OCI-LY1 (cell line): ENCODE data around the gene UBE2S.

Experiments
- H2AFZ ChIP-seq: fragments of 200-600 bp; sonication (generic), shearing (Covaris generic); 2 replicates; pipeline ENCODE4 v1.6.0; 2014; ENCODE audit warnings: antibody characterized with exemption, mild to moderate bottlenecking, low read length
- H3F3A ChIP-seq: fragments of 200-600 bp; sonication (generic), shearing (Covaris generic); 2 replicates; pipeline ENCODE4 v1.6.0; 2014; ENCODE audit warnings: mild to moderate bottlenecking, antibody characterized with exemption, low read length, moderate library complexity; ENCODE audit not compliant: insufficient read depth
- H3K27ac ChIP-seq: fragments of 200-600 bp; sonication (generic); 2 replicates; pipeline ENCODE4 v1.5.1; 2014; ENCODE audit warnings: low read length, mixed run types, mild to moderate bottlenecking, low read depth; ENCODE audit not compliant: poor library complexity, severe bottlenecking
- H3K27me3 ChIP-seq: fragments of 200-600 bp; sonication (generic); 2 replicates; pipeline ENCODE4 v1.6.0; 2014; ENCODE audit warnings: antibody characterized with exemption, mild to moderate bottlenecking, low read length, moderate library complexity; ENCODE audit not compliant: insufficient read depth
- H3K36me3 ChIP-seq: fragments of 200-600 bp; sonication (generic); 2 replicates; pipeline ENCODE4 v1.6.1; 2014; ENCODE audit warnings: mild to moderate bottlenecking, antibody characterized with exemption, low read length, moderate library complexity, mixed read lengths; ENCODE audit not compliant: insufficient read depth
- H3K4me1 ChIP-seq: fragments of 200-600 bp; sonication (generic); 2 replicates; pipeline ENCODE4 v1.5.1; 2014; ENCODE audit warnings: mild to moderate bottlenecking, low read length, moderate library complexity; ENCODE audit not compliant: insufficient read depth, severe bottlenecking
- H3K4me2 ChIP-seq: fragments of 200-600 bp; sonication (generic), shearing (Covaris generic); 2 replicates; pipeline ENCODE4 v1.6.1; 2014; ENCODE audit warnings: low read length
- H3K4me3 ChIP-seq: fragments of 200-600 bp; sonication (generic); 2 replicates; pipeline ENCODE4 v1.5.1; 2014; ENCODE audit warnings: low read length, low read depth, mild to moderate bottlenecking, mixed read lengths; ENCODE audit not compliant: poor library complexity, severe bottlenecking
- H3K79me2 ChIP-seq: fragments of 200-600 bp; shearing (Covaris generic); 2 replicates; pipeline ENCODE4 v1.6.1; 2016; ENCODE audit warnings: mixed run types, low read length, mixed read lengths; ENCODE audit not compliant: insufficient read depth
- H3K9ac ChIP-seq: fragments of 200-600 bp; sonication (generic), shearing (Covaris generic); 2 replicates; pipeline ENCODE4 v1.6.1; 2014; ENCODE audit warnings: mild to moderate bottlenecking, low read length, mixed read lengths
- H3K9me2 ChIP-seq: fragments of 200-600 bp; sonication (generic), shearing (Covaris generic); 2 replicates; pipeline ENCODE4 v1.6.1; 2014; ENCODE audit warnings: low read depth, mild to moderate bottlenecking, low read length, mixed read lengths
- H3K9me3 ChIP-seq: fragments of 200-600 bp; shearing (Covaris generic); 2 replicates; pipeline ENCODE4 v1.6.1; 2014; ENCODE audit warnings: low read length, mixed read lengths
- H4K20me1 ChIP-seq: fragments of 200-600 bp; sonication (generic), shearing (Covaris generic); 2 replicates; pipeline ENCODE4 v1.6.0; 2016; ENCODE audit warnings: mild to moderate bottlenecking, low read length; ENCODE audit not compliant: insufficient read depth
- EZH2 ChIP-seq: fragments of 200-600 bp; sonication (generic), shearing (Covaris generic); IDR thresholded peaks from 2 replicates; pipeline ENCODE4 v1.8.0; 2017; ENCODE audit warnings: borderline replicate concordance, mixed run types, mild to moderate bottlenecking, antibody characterized with exemption, low read length, moderate library complexity, mixed read lengths
- TF ChIP-seq, protein P1 (sequence below): fragments of 200-600 bp; sonication (generic), shearing (Covaris generic); IDR thresholded peaks from 2 replicates; pipeline ENCODE4 v1.5.1; 2017; ENCODE audit warnings: mild to moderate bottlenecking, antibody characterized with exemption, low read length, moderate library complexity, mixed read lengths

Gene UBE2S

GRCh38 chr19:55406826-55407549 is 600 bp downstream of the UBE2S start:
- Histone ChIP-seq H3K79me2 (peaks cover 19% of the 10 kb centered on the region), H3K4me1 (peaks cover 26% of the 10 kb centered on the region)

GRCh38 chr19:55406091-55406825 is 1.3 kb downstream of the UBE2S start:
- Histone ChIP-seq H3K9me3 (no peaks in the 10 kb centered on the region), H3K9me2 (no peaks in the 10 kb centered on the region), H3K79me2 (peaks cover 19% of the 10 kb centered on the region), H3K9ac (peak overlapping the region; percentile 99), H3K27me3 (no peaks in the 10 kb centered on the region), H4K20me1 (no peaks in the 10 kb centered on the region), H3F3A (no peaks in the 10 kb centered on the region), H3K4me2 (peak overlapping the region; percentile 93), H2AFZ (no peak overlapping the region), H3K4me3 (peak overlapping the region; percentile 97), H3K27ac (peak overlapping the region; percentile 96), H3K36me3 (peaks cover 60% of the 10 kb centered on the region), H3K4me1 (peaks cover 26% of the 10 kb centered on the region)
- TF ChIP-seq EZH2, result no peak
- TF ChIP-seq, protein P1, sequence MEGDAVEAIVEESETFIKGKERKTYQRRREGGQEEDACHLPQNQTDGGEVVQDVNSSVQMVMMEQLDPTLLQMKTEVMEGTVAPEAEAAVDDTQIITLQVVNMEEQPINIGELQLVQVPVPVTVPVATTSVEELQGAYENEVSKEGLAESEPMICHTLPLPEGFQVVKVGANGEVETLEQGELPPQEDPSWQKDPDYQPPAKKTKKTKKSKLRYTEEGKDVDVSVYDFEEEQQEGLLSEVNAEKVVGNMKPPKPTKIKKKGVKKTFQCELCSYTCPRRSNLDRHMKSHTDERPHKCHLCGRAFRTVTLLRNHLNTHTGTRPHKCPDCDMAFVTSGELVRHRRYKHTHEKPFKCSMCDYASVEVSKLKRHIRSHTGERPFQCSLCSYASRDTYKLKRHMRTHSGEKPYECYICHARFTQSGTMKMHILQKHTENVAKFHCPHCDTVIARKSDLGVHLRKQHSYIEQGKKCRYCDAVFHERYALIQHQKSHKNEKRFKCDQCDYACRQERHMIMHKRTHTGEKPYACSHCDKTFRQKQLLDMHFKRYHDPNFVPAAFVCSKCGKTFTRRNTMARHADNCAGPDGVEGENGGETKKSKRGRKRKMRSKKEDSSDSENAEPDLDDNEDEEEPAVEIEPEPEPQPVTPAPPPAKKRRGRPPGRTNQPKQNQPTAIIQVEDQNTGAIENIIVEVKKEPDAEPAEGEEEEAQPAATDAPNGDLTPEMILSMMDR, result no peak

More at GRCh38 chr19:55406826-55407549, 600 bp downstream of the UBE2S start:
- peak overlapping the region; percentile 93 for H3K4me2 ChIP-seq
- peaks cover 53% of the 10 kb centered on the region for H3K36me3 ChIP-seq
- TF ChIP-seq EZH2, result no peak
- TF ChIP-seq, protein P1, result no peak
- H2AFZ ChIP-seq, result no peak overlapping the region
- no peaks in the 10 kb centered on the region for H3K27me3 ChIP-seq
- H3K9me3 ChIP-seq, result no peaks in the 10 kb centered on the region
- H4K20me1 ChIP-seq, result no peaks in the 10 kb centered on the region
- H3K27ac ChIP-seq, result peak overlapping the region; percentile 96
- H3K9ac ChIP-seq, result peak overlapping the region; percentile 99
- peak overlapping the region; percentile 97 for H3K4me3 ChIP-seq
- no peaks in the 10 kb centered on the region for H3K9me2 ChIP-seq
- no peaks in the 10 kb centered on the region for H3F3A ChIP-seq

DNA sequence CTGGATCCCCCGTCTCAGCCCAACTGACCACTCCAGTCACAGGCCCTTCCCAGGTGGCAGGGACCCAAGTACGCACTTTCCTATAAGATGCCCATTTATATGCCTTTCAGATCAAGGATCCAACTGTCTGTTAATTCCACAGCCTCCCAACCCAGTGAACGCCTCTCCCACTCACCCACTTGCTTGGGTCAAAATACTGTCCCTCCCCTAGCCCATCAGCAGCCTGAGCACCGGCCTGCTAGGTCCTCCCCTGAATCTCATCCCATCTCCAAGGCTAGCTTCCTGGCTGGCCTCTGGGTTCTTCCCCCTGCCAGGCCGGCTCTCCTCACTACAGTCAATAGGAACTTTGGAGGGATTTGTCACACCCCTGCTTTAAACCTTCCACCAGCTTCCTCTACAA is 1.9 kb downstream of the UBE2S start:
- no peaks in the 10 kb centered on the region for H4K20me1 ChIP-seq
- H3K27me3 ChIP-seq, result no peaks in the 10 kb centered on the region
- H3K4me3 ChIP-seq, result peak overlapping the region; percentile 97
- H2AFZ ChIP-seq, result no peak overlapping the region
- TF ChIP-seq, protein P1, result no peak
- no peak for TF ChIP-seq EZH2
- H3F3A ChIP-seq, result no peaks in the 10 kb centered on the region
- H3K27ac ChIP-seq, result no peak overlapping the region
- H3K4me1 ChIP-seq, result peaks cover 26% of the 10 kb centered on the region
- H3K9me3 ChIP-seq, result no peaks in the 10 kb centered on the region
- H3K9ac ChIP-seq, result peak overlapping the region; percentile 99; the same call in 1 of the 2 replicates
- H3K79me2 ChIP-seq, result peaks cover 19% of the 10 kb centered on the region
- no peaks in the 10 kb centered on the region for H3K9me2 ChIP-seq
- peaks cover 65% of the 10 kb centered on the region for H3K36me3 ChIP-seq
- peak overlapping the region; percentile 93 for H3K4me2 ChIP-seq
